Tibial artery (tissue), 4 donors: ENCODE measurements around the gene TPM4.

Experiments used
- DNase-seq, 2 donors: peaks; one replicate each; pipeline ENCODE4 v3.0.0-alpha.2; 2019
- H3K27ac ChIP-seq, 2 donors: fragments of 200-600 bp; sonication (generic) in 1 of 2; 1 replicate in 1 of 2; 2 replicates in 1 of 2; pipeline ENCODE4 v1.5.1; 2018 to 2019; ENCODE audit warnings: mild to moderate bottlenecking in 1 of 2
- H3K27me3 ChIP-seq, 2 donors: fragments of 200-600 bp; sonication (generic) in 1 of 2; one replicate each; pipeline versions ENCODE4 v1.5.1 to v1.6.0; 2016 to 2019
- H3K36me3 ChIP-seq, 3 donors: fragments of 200-600 bp; sonication (generic) in 2 of 3; one replicate each; pipeline ENCODE4 v1.5.1; 2016 to 2019; ENCODE audit warnings: mild to moderate bottlenecking in 2 of 3
- H3K4me1 ChIP-seq, 4 donors: fragments of 200-600 bp; sonication (generic) in 2 of 4; 1 replicate in 3 of 4; 2 replicates in 1 of 4; pipeline ENCODE4 v1.5.1; 2016 to 2019
- H3K4me3 ChIP-seq, 2 donors: fragments of 200-600 bp; sonication (generic) in 1 of 2; 1 replicate in 1 of 2; 2 replicates in 1 of 2; pipeline ENCODE4 v1.5.1; 2018 to 2019; ENCODE audit warnings: mild to moderate bottlenecking in 2 of 2
- H3K9me3 ChIP-seq, 3 donors: fragments of 200-600 bp; sonication (generic) in 1 of 3; one replicate each; pipeline ENCODE4 v1.5.1; 2016 to 2019
- CTCF ChIP-seq, 2 experiments: fragments of 200-600 bp in 1 of 2; fragments of 450-650 bp in 1 of 2; IDR thresholded peaks; one replicate each; pipeline ENCODE4 v1.5.1; 2017 to 2019; ENCODE audit warnings: antibody characterized with exemption in 2 of 2, mild to moderate bottlenecking in 1 of 2, moderate library complexity in 1 of 2
- intact Hi-C: fragments of 100-400 bp; cut with DNase I; formaldehyde crosslinking; loops from one replicate; pipeline ENCODE4 v1.15.0; 2023; ENCODE audit warnings: low total_unique reads

The TPM4 gene

GRCh38 chr19:16100524-16100923 is 24.2 kb downstream of the TPM4 start:
- H3K9me3 ChIP-seq: no peaks in the 10 kb centered on the region
- peaks cover 0 to 17% (median 3%) of the 10 kb centered on the region in 4 donors for H3K4me1 ChIP-seq
- H3K4me3 ChIP-seq: no peak overlapping the region
- TF ChIP-seq CTCF (IDR thresholded peaks at IDR 0.05): no peak
- H3K27me3 ChIP-seq: no peaks in the 10 kb centered on the region
- intact Hi-C loops: no loop called here
- peaks cover 81 to 100% (median 94%) of the 10 kb centered on the region in 3 donors for H3K36me3 ChIP-seq
- H3K27ac ChIP-seq: no peak overlapping the region
- no peak for DNase-seq

DNA sequence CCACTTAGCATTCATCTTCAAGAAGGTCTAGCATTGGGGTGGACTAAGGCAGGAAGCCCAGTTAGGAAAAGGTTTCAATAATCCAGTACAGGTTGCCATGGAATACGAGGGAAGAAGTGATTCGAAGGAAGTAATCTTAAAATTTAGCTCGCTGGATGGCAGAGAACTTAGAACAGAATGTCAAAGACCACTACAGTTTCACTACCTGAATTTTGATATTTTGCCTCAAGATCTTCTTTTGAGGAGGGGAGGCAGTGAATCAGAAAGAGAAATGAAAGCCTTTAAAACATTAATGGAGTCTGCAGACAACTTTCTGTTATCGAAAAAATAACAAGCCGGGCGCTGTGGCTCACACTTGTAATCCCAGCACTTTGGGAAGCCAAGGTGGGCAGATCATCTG is 28.4 kb downstream of the TPM4 start:
- H3K4me3 ChIP-seq: no peak overlapping the region
- H3K27ac ChIP-seq: peak overlapping the region in 1 of 2 donors; percentile 28
- DNase-seq: no peak
- no peaks in the 10 kb centered on the region for H3K27me3 ChIP-seq
- H3K4me1 ChIP-seq: peaks cover 0 to 8% (median 0%) of the 10 kb centered on the region in 4 donors
- H3K9me3 ChIP-seq: no peaks in the 10 kb centered on the region
- TF ChIP-seq CTCF (IDR thresholded peaks at IDR 0.05): no peak
- H3K36me3 ChIP-seq: peaks cover 40 to 64% (median 55%) of the 10 kb centered on the region in 3 donors
- intact Hi-C loops: no loop called here

GRCh38 chr19:16106121-16106520 is 29.8 kb downstream of the TPM4 start:
- H3K27ac ChIP-seq: peak overlapping the region; percentile 28 to 41
- intact Hi-C loops: no loop called here

DNA sequence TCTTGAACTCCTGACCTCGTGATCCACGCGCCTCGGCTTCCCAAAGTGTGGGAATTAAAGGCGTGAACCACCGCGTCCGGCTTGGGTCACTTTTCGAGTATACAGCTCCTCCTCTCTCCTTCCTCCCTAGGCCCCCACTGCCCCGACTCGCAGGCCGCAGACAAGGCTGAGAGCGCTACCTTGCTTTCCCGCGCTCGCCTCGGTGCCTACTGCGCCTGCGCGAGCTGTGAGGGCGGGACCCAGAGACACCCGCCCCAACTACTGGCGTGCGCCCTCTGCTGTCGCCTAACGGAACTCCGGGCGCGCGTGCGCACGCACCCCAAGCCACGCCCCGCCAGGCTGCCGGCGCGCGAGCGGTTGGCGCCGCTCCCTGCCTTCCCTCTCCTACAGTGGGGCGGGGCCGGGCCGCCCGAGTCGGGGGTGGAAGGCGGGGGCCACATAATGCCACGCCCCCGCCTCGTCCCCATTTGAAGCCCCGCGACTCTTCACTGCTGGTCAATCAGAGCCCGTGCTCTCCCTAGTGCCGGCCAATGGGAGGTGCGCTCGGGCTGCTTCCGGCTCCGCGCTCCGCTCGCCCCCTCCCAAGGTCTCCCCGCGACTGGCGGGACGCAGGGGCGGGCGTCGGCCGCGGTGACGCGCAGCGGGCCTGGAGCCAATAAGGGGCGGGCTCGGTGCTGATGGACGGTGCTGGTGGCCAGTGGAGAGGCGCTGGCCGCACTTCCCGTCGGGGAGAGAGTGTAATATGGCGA is 35.0 kb downstream of the TPM4 start, which contains the start of gene RAB8A:
Gene RAB8A (plus strand): TSS at position 730 of the 749 bp plus-strand sequence. CDS start 13 bp downstream, at position 743.
- H3K36me3 ChIP-seq: no peaks in the 10 kb centered on the region
- DNase-seq: peak; percentile 99 to 100
- intact Hi-C loops: loop anchor here (5.0 to 10.0 kb wide), 2 partner anchors 69 to 73 kb away; partner anchors contain the start of gene FAM32A
- peaks cover 0 to 49% (median 31%) of the 10 kb centered on the region in 4 donors for H3K4me1 ChIP-seq
- no peaks in the 10 kb centered on the region for H3K9me3 ChIP-seq
- peak within 1 kb of the TSS; percentile 88 to 96 for H3K4me3 ChIP-seq
- peak within 1 kb of the TSS; percentile 87 to 97 for H3K27ac ChIP-seq
- TF ChIP-seq CTCF (IDR thresholded peaks at IDR 0.05): peak; percentile 98 to 100
- no peaks in the 10 kb centered on the region for H3K27me3 ChIP-seq

More at GRCh38 chr19:16106121-16106520, 29.8 kb downstream of the TPM4 start:
- no peaks in the 10 kb centered on the region for H3K9me3 ChIP-seq
- H3K4me1 ChIP-seq: peaks cover 0 to 17% (median 6%) of the 10 kb centered on the region in 4 donors
- DNase-seq: no peak
- TF ChIP-seq CTCF (IDR thresholded peaks at IDR 0.05): no peak
- H3K4me3 ChIP-seq: no peak overlapping the region
- peaks cover 26 to 50% (median 41%) of the 10 kb centered on the region in 3 donors for H3K36me3 ChIP-seq
- H3K27me3 ChIP-seq: no peaks in the 10 kb centered on the region

DNA sequence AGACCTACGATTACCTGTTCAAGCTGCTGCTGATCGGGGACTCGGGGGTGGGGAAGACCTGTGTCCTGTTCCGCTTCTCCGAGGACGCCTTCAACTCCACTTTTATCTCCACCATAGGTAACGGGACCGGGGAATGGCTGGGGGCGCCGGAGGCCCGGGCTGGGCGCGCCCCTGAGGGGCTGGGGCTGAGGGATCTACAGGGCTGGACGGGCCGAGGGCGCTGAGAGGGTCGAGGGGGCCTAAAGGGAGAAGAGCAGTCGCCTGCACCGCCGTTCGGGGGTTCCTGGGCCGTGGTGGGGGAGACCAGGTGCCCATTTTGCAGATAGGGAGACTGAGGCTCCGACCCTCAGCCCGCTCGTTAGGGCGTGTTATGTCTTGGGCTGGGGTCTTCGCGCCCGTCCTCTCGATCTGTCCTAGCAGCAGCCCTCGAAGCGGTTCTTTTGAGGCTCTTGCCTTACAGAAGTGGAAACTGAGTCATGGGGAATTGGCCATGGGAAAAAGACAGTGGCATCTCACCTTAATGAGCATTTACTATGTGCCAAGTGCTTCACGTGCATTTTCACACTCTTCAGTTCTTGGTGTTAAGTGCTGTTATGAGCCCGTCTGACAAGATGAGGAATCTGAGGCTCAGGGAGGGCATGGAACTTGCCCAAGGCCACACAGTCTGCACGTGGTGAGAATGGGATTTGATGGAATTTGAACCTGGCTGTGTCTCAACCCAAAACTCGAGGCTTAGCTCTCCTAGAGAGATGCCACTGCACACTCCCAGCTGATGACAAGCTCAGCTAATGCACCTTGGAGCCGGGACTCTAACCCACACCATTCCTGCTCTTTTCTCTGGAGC is 35.8 kb downstream of the TPM4 start:
- TF ChIP-seq CTCF (IDR thresholded peaks at IDR 0.05): no peak
- Histone ChIP-seq H3K9me3 (no peaks in the 10 kb centered on the region), H3K27ac (peak overlapping the region; percentile 87 to 97), H3K4me1 (peaks cover 0 to 49% (median 31%) of the 10 kb centered on the region in 4 donors), H3K4me3 (peak overlapping the region; percentile 88 to 96), H3K36me3 (no peaks in the 10 kb centered on the region), H3K27me3 (no peaks in the 10 kb centered on the region)
- intact Hi-C loops: loop anchor here (5.0 to 10.0 kb wide), 2 partner anchors 70 to 73 kb away; partner anchors contain the start of gene FAM32A
- DNase-seq: no peak
